Melanocyte of skin (primary cell): ENCODE measurements around the gene TKFC. TPM values are rescaled to one million over a fixed set of nuclear protein-coding genes. Genes with fewer than 3 reads are reported as not detected.

Experiments used
- total RNA-seq, 2 donors: library from RNA; depleted of rRNA; stranded (reverse); fragments of >200 nt; gene quantifications; 2 replicates each; pipeline ENCODE4 v1.2.3, GENCODE V29; 2012

TKFC gene, protein sequence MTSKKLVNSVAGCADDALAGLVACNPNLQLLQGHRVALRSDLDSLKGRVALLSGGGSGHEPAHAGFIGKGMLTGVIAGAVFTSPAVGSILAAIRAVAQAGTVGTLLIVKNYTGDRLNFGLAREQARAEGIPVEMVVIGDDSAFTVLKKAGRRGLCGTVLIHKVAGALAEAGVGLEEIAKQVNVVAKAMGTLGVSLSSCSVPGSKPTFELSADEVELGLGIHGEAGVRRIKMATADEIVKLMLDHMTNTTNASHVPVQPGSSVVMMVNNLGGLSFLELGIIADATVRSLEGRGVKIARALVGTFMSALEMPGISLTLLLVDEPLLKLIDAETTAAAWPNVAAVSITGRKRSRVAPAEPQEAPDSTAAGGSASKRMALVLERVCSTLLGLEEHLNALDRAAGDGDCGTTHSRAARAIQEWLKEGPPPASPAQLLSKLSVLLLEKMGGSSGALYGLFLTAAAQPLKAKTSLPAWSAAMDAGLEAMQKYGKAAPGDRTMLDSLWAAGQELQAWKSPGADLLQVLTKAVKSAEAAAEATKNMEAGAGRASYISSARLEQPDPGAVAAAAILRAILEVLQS
- 10 to 100 TPM; 12.3 to 13.1 TPM for total RNA-seq

DNA sequence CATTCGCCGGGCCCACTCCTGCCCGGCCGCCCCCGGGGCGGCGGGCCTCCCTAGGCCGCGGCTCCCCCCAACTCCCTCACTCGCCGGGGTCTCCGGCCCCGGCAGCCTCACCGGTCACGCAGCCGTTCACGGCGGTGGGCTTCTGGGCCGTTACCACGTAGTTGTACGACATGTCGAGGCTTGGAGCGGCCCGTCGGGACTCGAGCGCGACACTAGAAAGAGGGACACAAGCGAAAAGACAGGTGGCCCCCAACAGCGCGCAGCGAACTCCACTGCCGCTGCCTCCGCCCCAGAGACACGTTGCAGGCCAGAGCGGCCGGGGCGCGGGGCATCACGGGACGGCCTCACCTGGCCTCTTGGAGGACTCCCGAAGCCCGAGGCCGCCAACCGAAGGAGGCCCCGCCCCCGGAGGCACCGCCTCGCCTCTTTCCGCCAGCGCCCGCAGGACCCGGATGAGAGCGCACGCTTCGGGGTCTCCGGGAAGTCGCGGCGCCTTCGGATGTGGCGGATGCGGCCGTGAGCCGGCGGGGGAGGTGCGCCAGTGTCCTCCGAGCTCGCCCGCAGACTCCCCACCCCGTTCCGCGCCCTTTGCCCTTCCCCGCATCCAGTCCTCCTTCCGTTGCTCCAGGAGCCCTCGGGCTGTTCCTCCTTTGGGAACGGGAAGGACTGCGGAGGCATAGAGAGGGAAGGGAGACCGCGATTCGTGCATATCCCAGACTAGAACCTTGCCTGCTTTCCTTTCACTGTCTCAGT, at the start of gene TKFC, which contains the start of gene DDB1:
Gene TKFC, plus strand, starts transcription at position 432 of the 753 bp plus-strand sequence. CDS start 1,501 bp downstream, outside the sequence.
Gene DDB1, minus strand, starts transcription at position 309 of the 753 bp plus-strand sequence. Its CDS starts 137 bp downstream, at position 172.

DNA sequence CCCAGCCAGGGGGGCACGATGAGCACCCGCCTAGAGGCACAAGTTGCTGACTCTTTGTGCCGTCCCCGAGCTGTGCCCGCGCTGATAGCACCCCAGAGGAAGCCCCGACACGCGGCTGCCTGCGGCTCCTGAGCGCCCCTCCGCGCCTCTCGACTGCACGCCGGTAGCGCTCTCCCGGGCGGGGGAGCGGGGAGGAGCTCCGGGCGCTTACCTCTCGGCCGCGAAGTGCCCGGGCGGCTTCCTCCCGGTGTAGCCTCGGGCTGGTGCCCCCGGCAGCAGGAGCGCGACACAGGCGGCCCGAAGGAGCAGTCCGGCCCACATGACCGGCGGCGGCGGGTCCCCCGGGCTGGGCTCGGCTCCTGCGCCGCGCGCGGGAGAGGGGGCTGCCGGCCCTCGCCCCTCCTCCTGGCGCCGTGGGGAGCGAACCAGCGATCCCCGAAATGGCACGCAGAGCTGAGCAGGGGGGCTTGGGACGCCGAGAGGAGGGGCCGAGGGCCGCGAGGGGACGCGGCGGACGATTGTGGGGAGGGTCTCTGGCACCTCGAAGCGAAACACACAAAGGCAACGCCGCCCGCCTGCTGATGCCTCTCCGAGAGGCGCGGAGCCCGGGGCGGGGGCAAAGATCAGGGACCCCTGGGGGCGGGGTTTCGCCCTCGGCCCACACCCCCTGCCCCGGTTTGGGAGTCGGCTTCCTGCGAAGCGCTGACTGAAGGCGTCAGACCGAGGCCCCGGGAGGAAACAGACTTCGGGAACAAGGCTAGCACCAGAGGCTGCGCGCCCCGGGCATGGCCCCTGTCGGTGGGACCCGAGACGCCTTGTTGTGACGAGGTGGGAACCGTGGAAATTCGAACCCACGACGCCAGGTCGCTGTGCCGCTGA, 38.1 kb upstream of the TKFC start, which contains the start of gene VWCE:
Gene VWCE, minus strand, starts transcription at position 600 of the 879 bp plus-strand sequence. Its CDS starts 279 bp downstream, at position 321.

DNA sequence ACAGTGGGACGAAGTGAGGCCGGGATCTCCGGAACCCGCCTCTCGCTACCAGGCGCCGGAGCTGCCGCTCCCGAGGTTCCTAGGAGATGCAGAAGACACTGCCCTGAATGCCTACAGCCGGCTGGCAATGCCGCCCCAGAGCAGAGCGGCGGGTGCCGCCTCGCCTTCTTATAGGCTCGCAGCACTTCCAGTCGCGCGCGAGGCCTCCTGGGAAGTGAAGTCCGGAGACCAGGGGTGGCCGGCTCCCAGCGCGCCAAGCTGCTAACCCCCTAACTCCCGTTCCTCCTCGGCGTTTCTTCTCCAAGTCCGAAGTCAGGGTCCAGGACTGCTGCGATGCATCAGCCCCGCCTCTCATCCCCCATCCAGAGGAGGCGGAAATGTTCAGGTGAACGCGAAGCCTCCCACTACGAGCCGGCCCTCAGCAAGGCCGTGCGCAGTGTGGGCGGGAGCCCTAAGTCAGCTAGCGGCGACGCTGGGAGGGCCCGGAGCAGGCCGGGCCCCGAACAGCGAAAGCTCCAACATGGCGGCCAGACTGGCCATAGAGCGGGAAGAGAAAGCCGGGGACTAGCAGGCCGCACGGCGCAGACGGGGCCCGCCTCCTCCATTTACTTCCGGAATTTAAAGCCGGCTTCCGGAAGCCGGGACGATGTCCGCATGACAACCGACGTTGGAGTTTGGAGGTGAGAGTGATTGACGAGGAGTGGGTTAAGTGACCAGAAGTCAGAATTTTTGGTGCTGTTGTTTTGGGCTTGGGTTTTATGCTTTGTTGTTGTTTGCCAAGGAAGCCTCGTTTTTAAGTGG, 28.9 kb downstream of the TKFC start, which contains the start of the genes CYB561A3 and TMEM138:
Gene CYB561A3, minus strand, starts transcription at position 142 of the 801 bp plus-strand sequence. CDS start 5,169 bp downstream, outside the sequence.
Gene TMEM138, plus strand, starts transcription at position 634 of the 801 bp plus-strand sequence. CDS start 2,017 bp downstream, outside the sequence.

Other genes with a start within 250 kb of the TKFC start
- gene CD5, start 230.7 kb upstream of the TKFC start, total RNA-seq: not detected
- 10 to 100 TPM; 11.3 to 12.7 TPM for gene VPS37C, start 171.8 kb upstream of the TKFC start, total RNA-seq
- gene PGA3, start 129.7 kb upstream of the TKFC start, total RNA-seq: not detected
- not detected for gene PGA4, start 110.9 kb upstream of the TKFC start, total RNA-seq
- not detected for gene PGA5, start 92.1 kb upstream of the TKFC start, total RNA-seq
- gene VWCE, start 37.9 kb upstream of the TKFC start, total RNA-seq: under 1 TPM; 0.33 to 0.69 TPM
- 100 to 1,000 TPM; 208 to 223 TPM for gene DDB1, start 123 bp upstream of the TKFC start, total RNA-seq
- gene CYB561A3, start 28.7 kb downstream of the TKFC start, total RNA-seq: 100 to 1,000 TPM; 198 to 918 TPM
- 100 to 1,000 TPM; 127 to 164 TPM for gene TMEM138, start 29.1 kb downstream of the TKFC start, total RNA-seq
- 1 to 10 TPM; 3.1 to 5.0 TPM for gene TMEM216, start 59.4 kb downstream of the TKFC start, total RNA-seq
- 10 to 100 TPM; 25.5 to 29.6 TPM for gene CPSF7, start 96.7 kb downstream of the TKFC start, total RNA-seq
- 10 to 100 TPM; 36.5 to 40.6 TPM for gene SDHAF2, start 96.9 kb downstream of the TKFC start, total RNA-seq
- under 1 TPM; under 0.01 to 0.33 TPM for gene LRRC10B, start 175.5 kb downstream of the TKFC start, total RNA-seq
- under 1 TPM; under 0.01 to 0.67 TPM for gene SYT7, start 247.8 kb downstream of the TKFC start, total RNA-seq